Measurements from ENCODE around the gene UBA7.
"Not testable (repeated sequence)": the region's sequence is repeated elsewhere in the genome, so short reads cannot be mapped to it uniquely, and the experiment has no call there.

Gene UBA7

GRCh38 chr3:49781415-49782199 is 32.1 kb downstream of the UBA7 start:
- Mint-ChIP-seq H3K27ac (no peak overlapping the region), H3K4me3 (no peak overlapping the region)

GRCh38 chr3:49780975-49781365 is 32.8 kb downstream of the UBA7 start:
- H3K27me3 Mint-ChIP-seq, H3K9me3 Mint-ChIP-seq, H3K4me3 Mint-ChIP-seq, DNase-seq, ATAC-seq, H3K27ac Mint-ChIP-seq: not testable (repeated sequence)
- H3K36me3 Mint-ChIP-seq (ENCODE audit: low read depth), result peaks cover 32% of the 10 kb centered on the region
- peaks cover 51% of the 10 kb centered on the region for H3K4me1 Mint-ChIP-seq

More at GRCh38 chr3:49781415-49782199, 32.1 kb downstream of the UBA7 start:
- peaks cover 53% of the 10 kb centered on the region for H3K4me1 Mint-ChIP-seq
- H3K27me3 Mint-ChIP-seq, result no peaks in the 10 kb centered on the region
- peaks cover 31% of the 10 kb centered on the region for H3K36me3 Mint-ChIP-seq (ENCODE audit: low read depth)
- no peak for DNase-seq
- no peak for ATAC-seq
- no peaks in the 10 kb centered on the region for H3K9me3 Mint-ChIP-seq

GRCh38 chr3:49780080-49780974 is 33.4 kb downstream of the UBA7 start:
- H3K4me3 Mint-ChIP-seq, result no peak overlapping the region
- H3K27me3 Mint-ChIP-seq, result no peaks in the 10 kb centered on the region
- H3K4me1 Mint-ChIP-seq, result peaks cover 47% of the 10 kb centered on the region
- DNase-seq (no peak), ATAC-seq (no peak)
- peaks cover 29% of the 10 kb centered on the region for H3K36me3 Mint-ChIP-seq (ENCODE audit: low read depth)
- no peaks in the 10 kb centered on the region for H3K9me3 Mint-ChIP-seq
- no peak overlapping the region for H3K27ac Mint-ChIP-seq

GRCh38 chr3:49779358-49780079 is 34.2 kb downstream of the UBA7 start:
- no peak overlapping the region for H3K4me3 Mint-ChIP-seq
- no peak for DNase-seq
- H3K36me3 Mint-ChIP-seq (ENCODE audit: low read depth), result peaks cover 30% of the 10 kb centered on the region
- no peak for ATAC-seq
- H3K27me3 Mint-ChIP-seq, result no peaks in the 10 kb centered on the region
- H3K27ac Mint-ChIP-seq, result no peak overlapping the region
- peaks cover 43% of the 10 kb centered on the region for H3K4me1 Mint-ChIP-seq
- no peaks in the 10 kb centered on the region for H3K9me3 Mint-ChIP-seq

- DNase-seq, H3K9me3 Mint-ChIP-seq, H3K4me3 Mint-ChIP-seq, H3K27me3 Mint-ChIP-seq, ATAC-seq, H3K27ac Mint-ChIP-seq: not testable (repeated sequence)
- Mint-ChIP-seq H3K4me1 (peaks cover 29% of the 10 kb centered on the region), H3K36me3 (ENCODE audit: low read depth) (peaks cover 22% of the 10 kb centered on the region)
Measured at GRCh38 chr3:49776101-49776500, 37.7 kb downstream of the UBA7 start.

- H3K27ac Mint-ChIP-seq, result no peak overlapping the region
- peaks cover 26% of the 10 kb centered on the region for H3K4me1 Mint-ChIP-seq
- H3K9me3 Mint-ChIP-seq, result no peaks in the 10 kb centered on the region
- no peak overlapping the region for H3K4me3 Mint-ChIP-seq
- peaks cover 22% of the 10 kb centered on the region for H3K36me3 Mint-ChIP-seq (ENCODE audit: low read depth)
- ATAC-seq (no peak), DNase-seq (no peak)
- H3K27me3 Mint-ChIP-seq, result no peaks in the 10 kb centered on the region
Measured at GRCh38 chr3:49775538-49775937, 38.2 kb downstream of the UBA7 start.

DNA sequence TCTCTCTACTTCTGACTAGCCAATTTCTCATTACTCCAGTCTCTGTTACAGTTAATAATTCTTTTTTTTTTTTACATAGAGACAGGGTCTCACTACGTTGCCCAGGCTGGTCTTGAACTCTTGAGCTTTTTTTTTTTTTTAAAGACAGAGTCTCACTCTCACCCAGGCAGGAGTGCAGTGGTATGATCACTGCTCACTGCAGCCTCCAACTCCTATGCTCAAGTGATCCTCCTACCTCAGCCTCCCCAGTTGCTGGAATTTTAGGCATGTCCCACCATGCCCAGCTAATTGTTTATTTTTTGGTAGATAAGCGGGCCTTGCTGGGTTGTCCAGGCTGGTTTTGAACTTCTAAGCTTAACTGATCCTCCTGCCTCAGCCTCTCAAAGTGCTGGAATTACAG is 41.0 kb downstream of the UBA7 start:
- Mint-ChIP-seq H3K9me3 (no peaks in the 10 kb centered on the region), H3K27ac (no peak overlapping the region), H3K36me3 (ENCODE audit: low read depth) (peaks cover 16% of the 10 kb centered on the region), H3K4me1 (peaks cover 28% of the 10 kb centered on the region), H3K4me3 (no peak overlapping the region), H3K27me3 (no peaks in the 10 kb centered on the region)
- ATAC-seq, result no peak
- no peak for DNase-seq

DNA sequence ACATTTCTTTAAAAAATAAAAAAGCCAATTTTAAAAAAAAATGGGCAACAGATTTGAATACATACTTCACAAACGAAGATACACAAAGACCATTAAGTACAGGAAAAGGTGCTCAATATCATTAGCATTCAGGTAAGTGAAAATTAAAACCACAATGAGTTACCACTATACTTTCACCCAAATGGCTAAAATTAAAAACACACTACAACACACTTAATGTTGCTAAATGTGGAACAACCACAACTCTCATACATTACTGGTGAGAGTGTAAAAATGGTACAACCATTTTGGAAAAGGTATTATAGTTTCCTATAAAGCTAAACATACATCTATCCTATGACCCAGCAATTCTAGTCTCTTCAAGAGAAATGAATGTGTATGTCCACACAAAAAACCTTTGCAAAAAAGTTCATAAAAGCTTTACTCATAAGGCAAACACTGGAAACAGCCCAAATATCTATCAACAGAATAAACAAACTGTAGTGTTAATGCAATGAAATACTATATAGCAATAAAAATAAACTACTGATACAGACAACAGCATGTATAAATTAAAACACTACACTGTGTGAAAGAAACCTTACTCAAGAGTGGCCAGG is 42.3 kb downstream of the UBA7 start:
- H3K27me3 Mint-ChIP-seq, result no peaks in the 10 kb centered on the region
- no peak overlapping the region for H3K4me3 Mint-ChIP-seq
- peaks cover 25% of the 10 kb centered on the region for H3K4me1 Mint-ChIP-seq
- no peaks in the 10 kb centered on the region for H3K9me3 Mint-ChIP-seq
- DNase-seq, result no peak
- peaks cover 11% of the 10 kb centered on the region for H3K36me3 Mint-ChIP-seq (ENCODE audit: low read depth)
- no peak for ATAC-seq
- no peak overlapping the region for H3K27ac Mint-ChIP-seq

- peaks cover 11% of the 10 kb centered on the region for H3K36me3 Mint-ChIP-seq (ENCODE audit: low read depth)
- no peak for DNase-seq
- H3K4me3 Mint-ChIP-seq, result no peak overlapping the region
- no peak for ATAC-seq
- no peaks in the 10 kb centered on the region for H3K9me3 Mint-ChIP-seq
- H3K27me3 Mint-ChIP-seq, result no peaks in the 10 kb centered on the region
- peaks cover 25% of the 10 kb centered on the region for H3K4me1 Mint-ChIP-seq
- H3K27ac Mint-ChIP-seq, result peak overlapping the region; percentile 39
Measured at GRCh38 chr3:49769926-49770325, 43.8 kb downstream of the UBA7 start.

DNA sequence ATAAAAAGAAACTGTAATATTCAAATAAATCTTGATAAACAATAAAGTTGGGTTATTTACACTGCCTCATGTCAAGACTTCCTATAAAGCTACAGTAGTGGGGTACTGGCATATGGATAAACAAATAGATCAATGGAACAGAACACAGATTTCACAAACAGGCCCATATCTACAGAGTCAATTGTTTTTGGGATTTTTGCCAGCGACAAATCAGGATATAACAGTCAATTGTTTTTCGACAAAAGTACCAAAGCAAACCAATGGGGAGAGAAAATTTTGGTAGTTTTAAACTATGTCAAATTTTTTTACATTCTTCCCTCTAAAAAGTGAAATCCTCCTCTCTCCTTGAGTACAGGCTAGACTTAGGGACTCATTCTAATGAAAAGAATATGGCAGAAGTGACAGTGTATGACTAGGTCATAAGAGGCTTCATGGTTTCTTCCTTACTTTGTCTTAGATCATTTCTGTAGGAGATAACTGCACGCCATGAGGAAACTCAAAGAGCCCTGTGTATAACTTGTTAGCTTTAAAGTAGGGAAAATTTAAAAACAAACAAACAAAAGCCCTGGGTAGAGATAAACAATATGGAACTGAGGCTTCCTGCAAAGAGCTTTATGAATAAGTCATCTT is 44.4 kb downstream of the UBA7 start:
- Mint-ChIP-seq H3K27me3 (no peaks in the 10 kb centered on the region), H3K36me3 (ENCODE audit: low read depth) (peaks cover 11% of the 10 kb centered on the region), H3K4me1 (peaks cover 20% of the 10 kb centered on the region), H3K27ac (no peak overlapping the region), H3K9me3 (no peaks in the 10 kb centered on the region), H3K4me3 (no peak overlapping the region)
- ATAC-seq (peak; percentile 54), DNase-seq (no peak)

- Mint-ChIP-seq H3K27me3 (no peaks in the 10 kb centered on the region), H3K36me3 (ENCODE audit: low read depth) (peaks cover 7% of the 10 kb centered on the region), H3K4me1 (peaks cover 9% of the 10 kb centered on the region), H3K27ac (no peak overlapping the region), H3K9me3 (no peaks in the 10 kb centered on the region), H3K4me3 (no peak overlapping the region)
- DNase-seq, result no peak
- no peak for ATAC-seq
Measured at GRCh38 chr3:49763981-49764380, 49.8 kb downstream of the UBA7 start.

- H3K27ac Mint-ChIP-seq, result no peak overlapping the region
- peaks cover 4% of the 10 kb centered on the region for H3K4me1 Mint-ChIP-seq
- peaks cover 7% of the 10 kb centered on the region for H3K36me3 Mint-ChIP-seq (ENCODE audit: low read depth)
- H3K4me3 Mint-ChIP-seq, result no peak overlapping the region
- no peak for DNase-seq
- no peaks in the 10 kb centered on the region for H3K9me3 Mint-ChIP-seq
- no peaks in the 10 kb centered on the region for H3K27me3 Mint-ChIP-seq
- no peak for ATAC-seq
Measured at GRCh38 chr3:49761661-49762060, 52.1 kb downstream of the UBA7 start.

DNA sequence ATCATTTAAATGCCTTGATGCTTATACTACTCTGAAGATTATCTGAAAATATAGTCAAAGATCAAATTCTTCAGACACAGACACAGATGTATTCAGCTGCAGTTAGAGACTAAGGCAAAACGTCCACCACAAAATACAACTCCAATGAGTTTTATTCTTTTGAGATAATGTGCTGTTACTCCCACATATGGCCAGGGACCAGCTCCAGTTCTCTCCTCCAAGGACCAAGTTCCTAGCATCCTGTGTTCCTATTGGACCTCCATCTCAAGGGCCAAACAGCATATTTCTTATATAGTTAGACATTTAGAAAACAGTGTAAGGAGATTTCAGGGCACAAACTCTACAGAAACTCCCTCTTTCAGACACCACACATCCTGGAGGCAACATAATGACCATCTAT is 54.5 kb downstream of the UBA7 start:
- H3K4me1 Mint-ChIP-seq, result peaks cover 8% of the 10 kb centered on the region

GRCh38 chr3:49757197-49757596 is 56.6 kb downstream of the UBA7 start:
- no peak for DNase-seq
- ATAC-seq, result no peak
- Mint-ChIP-seq H3K9me3 (no peaks in the 10 kb centered on the region), H3K4me1 (peaks cover 8% of the 10 kb centered on the region), H3K4me3 (no peak overlapping the region), H3K27ac (no peak overlapping the region), H3K36me3 (ENCODE audit: low read depth) (peaks cover 6% of the 10 kb centered on the region), H3K27me3 (no peaks in the 10 kb centered on the region)

More for the DNA sequence above, 54.5 kb downstream of the UBA7 start:
- H3K4me3 Mint-ChIP-seq, result no peak overlapping the region
- no peak for ATAC-seq
- no peaks in the 10 kb centered on the region for H3K9me3 Mint-ChIP-seq
- peaks cover 7% of the 10 kb centered on the region for H3K36me3 Mint-ChIP-seq (ENCODE audit: low read depth)
- H3K27me3 Mint-ChIP-seq, result no peaks in the 10 kb centered on the region
- DNase-seq, result no peak
- H3K27ac Mint-ChIP-seq, result no peak overlapping the region

All from activated naive CD8-positive, alpha-beta T cell treated with anti-CD3 and anti-CD28 coated beads, Interleukin-2, amount 50 U/mL, for 24 hours (primary cell).